Activated naive CD4-positive, alpha-beta T cell treated with anti-CD3 and anti-CD28 coated beads, Interleukin-2, amount 50 U/mL, for 24 hours (primary cell): ENCODE data around the gene AGPAT1.
"Not testable (repeated sequence)": the region's sequence is repeated elsewhere in the genome, so short reads cannot be mapped to it uniquely, and the experiment has no call there.

Experiments
- H3K27ac Mint-ChIP-seq: one replicate; pipeline ENCODE4 v1.8.0; 2021; ENCODE audit warnings: mild to moderate bottlenecking, mixed read lengths
- H3K27me3 Mint-ChIP-seq: one replicate; pipeline ENCODE4 v1.8.0; 2021; ENCODE audit warnings: mixed read lengths
- H3K36me3 Mint-ChIP-seq: one replicate; pipeline ENCODE4 v1.8.0; 2021; ENCODE audit warnings: mixed read lengths
- H3K4me1 Mint-ChIP-seq: one replicate; pipeline ENCODE4 v1.8.0; 2021; ENCODE audit warnings: mixed read lengths
- H3K4me3 Mint-ChIP-seq: one replicate; pipeline ENCODE4 v1.8.0; 2021; ENCODE audit warnings: mild to moderate bottlenecking, mixed read lengths
- H3K9me3 Mint-ChIP-seq: one replicate; pipeline ENCODE4 v1.8.0; 2021; ENCODE audit warnings: mixed read lengths

The AGPAT1 gene

DNA sequence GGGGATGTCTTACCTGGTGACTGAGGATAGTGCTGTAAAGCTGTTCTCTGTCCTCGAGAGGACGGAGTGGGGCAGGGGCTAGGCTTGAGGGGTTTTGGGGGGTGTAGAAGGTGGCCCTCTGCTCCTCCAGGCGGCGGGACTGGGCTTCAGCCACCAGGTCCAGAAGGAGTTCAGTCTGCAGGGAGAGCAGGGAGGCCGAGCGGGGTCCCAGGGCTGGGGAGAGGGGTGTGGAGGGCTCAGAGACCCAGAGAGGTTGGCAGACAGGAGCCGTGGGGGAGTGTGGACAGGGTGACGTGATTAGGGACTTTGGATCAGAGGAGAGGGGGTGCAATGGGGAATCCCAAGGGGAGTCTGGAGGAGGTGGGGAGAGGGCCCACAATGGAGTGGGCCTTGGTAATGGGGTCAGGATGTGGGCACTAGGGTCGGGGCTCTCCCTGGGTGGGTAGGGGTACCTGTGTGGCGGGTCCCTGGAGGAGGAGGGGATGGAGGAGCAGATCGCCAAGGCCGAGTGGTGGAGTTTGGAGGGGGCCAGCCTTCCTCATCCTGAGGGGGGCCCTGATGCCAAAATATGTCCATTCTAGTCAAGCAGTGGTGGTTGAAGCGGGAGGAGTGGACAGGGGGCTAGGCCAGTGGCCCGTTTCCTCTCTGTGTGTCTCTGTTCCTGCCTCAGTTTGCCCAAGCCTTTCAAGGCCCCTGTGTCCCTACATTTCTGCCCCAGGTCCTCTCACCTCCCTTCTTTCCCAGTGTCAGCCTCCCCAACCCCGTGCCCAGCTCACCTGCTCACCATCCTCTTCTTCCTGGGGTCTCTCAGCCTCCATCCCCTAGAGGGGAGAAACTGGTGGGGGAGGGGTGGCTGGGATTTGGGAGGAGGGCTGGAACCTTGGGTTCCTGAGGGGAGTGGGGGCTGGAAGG is 16.1 kb upstream of the AGPAT1 start:
- Mint-ChIP-seq H3K27me3 (no peaks in the 10 kb centered on the region), H3K9me3 (no peaks in the 10 kb centered on the region), H3K4me3 (peak overlapping the region; percentile 95), H3K27ac (peak overlapping the region; percentile 97), H3K4me1 (peaks cover 71% of the 10 kb centered on the region), H3K36me3 (peaks cover 10% of the 10 kb centered on the region)

- Mint-ChIP-seq H3K4me3 (peak overlapping the region; percentile 95), H3K9me3 (no peaks in the 10 kb centered on the region), H3K4me1 (peaks cover 71% of the 10 kb centered on the region), H3K36me3 (peaks cover 13% of the 10 kb centered on the region), H3K27ac (peak overlapping the region; percentile 97), H3K27me3 (no peaks in the 10 kb centered on the region)
Observed at GRCh38 chr6:32190911-32191677, 15.2 kb upstream of the AGPAT1 start.

GRCh38 chr6:32190054-32190851 is 14.4 kb upstream of the AGPAT1 start, which contains the start of gene PBX2:
TSS of gene PBX2 (minus strand) at chr6:32190202. CDS start at chr6:32189915, 287 bp downstream.
- H3K9me3 Mint-ChIP-seq, result no peaks in the 10 kb centered on the region
- H3K27me3 Mint-ChIP-seq, result no peaks in the 10 kb centered on the region
- H3K4me3 Mint-ChIP-seq, result peak within 1 kb of the TSS; percentile 95
- H3K4me1 Mint-ChIP-seq, result peaks cover 76% of the 10 kb centered on the region
- peaks cover 13% of the 10 kb centered on the region for H3K36me3 Mint-ChIP-seq
- peak within 1 kb of the TSS; percentile 97 for H3K27ac Mint-ChIP-seq

GRCh38 chr6:32189742-32190053 is 13.8 kb upstream of the AGPAT1 start:
- Mint-ChIP-seq H3K27me3 (no peaks in the 10 kb centered on the region), H3K36me3 (peaks cover 13% of the 10 kb centered on the region), H3K4me1 (peaks cover 71% of the 10 kb centered on the region), H3K9me3 (no peaks in the 10 kb centered on the region), H3K27ac (peak overlapping the region; percentile 78), H3K4me3 (peak overlapping the region; percentile 95)

DNA sequence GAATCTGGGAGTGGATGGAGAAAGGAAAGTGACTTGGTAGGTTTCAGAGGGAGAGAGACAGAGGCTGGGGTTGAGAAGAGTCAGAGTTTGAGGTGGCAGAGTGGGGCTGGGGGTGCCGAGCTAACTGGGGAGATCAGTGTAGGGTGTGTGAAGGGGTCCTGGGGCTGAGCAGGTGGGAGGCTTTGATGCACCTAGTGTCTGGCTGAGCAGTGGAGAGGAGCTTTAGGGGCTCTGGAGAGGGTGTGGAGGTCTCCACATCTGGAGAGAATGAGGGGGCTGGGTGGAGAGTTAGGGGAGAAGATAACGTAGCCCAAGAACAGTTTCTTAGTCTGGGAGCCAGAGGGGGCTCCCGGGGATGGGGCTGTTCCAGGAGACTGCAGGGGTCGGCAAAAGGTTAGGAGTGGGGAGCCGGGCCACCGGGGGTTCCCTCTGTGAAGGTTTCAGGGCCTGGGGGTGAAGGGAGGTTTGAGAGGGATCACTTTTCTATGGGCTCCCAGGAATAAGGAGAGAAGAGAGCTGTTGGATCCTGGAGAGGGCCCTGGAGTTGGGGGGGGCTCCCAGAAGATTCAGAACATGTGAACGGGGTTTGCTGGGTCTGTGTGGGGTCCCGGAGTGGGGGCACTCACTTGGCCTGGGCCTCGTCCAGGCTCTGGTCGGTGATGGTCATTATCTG is 13.3 kb upstream of the AGPAT1 start:
- no peaks in the 10 kb centered on the region for H3K27me3 Mint-ChIP-seq
- H3K27ac Mint-ChIP-seq, result peak overlapping the region; percentile 78
- H3K36me3 Mint-ChIP-seq, result peaks cover 13% of the 10 kb centered on the region
- no peaks in the 10 kb centered on the region for H3K9me3 Mint-ChIP-seq
- H3K4me3 Mint-ChIP-seq, result peak overlapping the region; percentile 84
- peaks cover 68% of the 10 kb centered on the region for H3K4me1 Mint-ChIP-seq

DNA sequence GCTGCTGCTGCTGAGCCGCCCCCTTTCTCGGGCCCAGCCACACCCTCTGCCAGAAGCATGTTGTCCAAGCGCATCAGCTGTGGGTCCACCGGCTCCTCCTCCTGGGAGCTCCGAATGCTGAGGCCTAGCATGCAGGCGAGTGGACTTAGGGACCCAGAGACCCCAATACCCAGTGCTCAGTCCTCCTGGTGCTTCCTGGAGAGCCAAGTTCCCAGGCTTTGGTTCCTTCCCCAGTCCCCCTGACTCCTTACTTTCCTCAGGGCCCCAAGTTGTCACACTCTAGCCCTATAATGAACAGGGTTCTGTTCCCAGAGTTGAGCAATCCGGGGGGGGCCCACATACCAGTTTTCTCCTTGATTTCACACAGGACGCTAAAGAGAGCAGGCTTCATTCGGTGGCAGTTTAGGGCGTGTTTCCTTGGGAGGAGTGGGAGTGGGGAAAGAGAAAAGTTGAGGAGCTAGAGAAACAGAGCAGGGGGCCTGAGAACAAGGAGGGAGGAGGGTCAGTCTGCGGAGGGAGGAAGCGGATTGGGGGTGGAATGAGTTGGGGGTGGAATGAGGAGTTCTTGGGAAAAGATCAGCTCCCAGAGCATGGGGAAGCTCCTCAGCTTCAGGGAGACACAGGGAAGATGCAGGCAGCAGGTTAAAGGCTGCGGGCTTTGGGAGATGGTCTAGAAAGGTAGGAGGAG is 12.6 kb upstream of the AGPAT1 start:
- peaks cover 63% of the 10 kb centered on the region for H3K4me1 Mint-ChIP-seq
- peak overlapping the region; percentile 78 for H3K27ac Mint-ChIP-seq
- peak overlapping the region; percentile 84 for H3K4me3 Mint-ChIP-seq
- H3K9me3 Mint-ChIP-seq, result no peaks in the 10 kb centered on the region
- no peaks in the 10 kb centered on the region for H3K27me3 Mint-ChIP-seq
- peaks cover 13% of the 10 kb centered on the region for H3K36me3 Mint-ChIP-seq

DNA sequence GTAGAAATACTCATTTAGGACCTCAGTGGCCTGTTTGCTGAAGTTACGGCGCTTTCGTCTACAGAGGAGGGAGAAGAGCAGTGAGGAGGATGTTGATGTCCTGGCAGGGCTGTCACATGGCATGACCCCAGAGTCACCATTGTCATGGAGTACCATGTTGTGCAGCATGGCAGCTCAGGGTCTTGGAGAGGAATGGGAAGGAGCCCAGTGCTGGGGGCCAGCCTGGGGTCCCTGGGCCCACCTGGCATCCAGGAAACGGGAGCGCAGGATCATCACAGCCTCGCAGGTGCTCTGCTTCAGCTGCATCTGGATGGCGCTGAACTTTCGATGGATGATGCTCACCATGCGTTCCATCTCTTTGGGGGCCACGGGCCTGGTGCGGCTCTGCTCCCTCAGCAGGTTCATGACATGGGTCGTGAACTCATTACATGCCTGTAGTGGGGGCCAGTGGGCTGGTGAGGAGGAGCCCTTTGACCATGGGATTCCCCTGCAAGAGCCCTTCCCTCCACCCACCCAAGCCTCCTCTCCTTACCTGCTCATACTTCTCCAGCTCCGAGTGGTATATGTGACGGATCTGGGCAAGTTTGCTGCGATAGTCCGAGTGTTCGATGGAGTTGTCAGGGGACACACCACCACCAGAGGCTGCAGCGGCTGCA is 12.0 kb upstream of the AGPAT1 start:
- H3K9me3 Mint-ChIP-seq, H3K27me3 Mint-ChIP-seq: not testable (repeated sequence)
- Mint-ChIP-seq H3K4me3 (peak overlapping the region; percentile 84), H3K27ac (peak overlapping the region; percentile 63), H3K36me3 (peaks cover 13% of the 10 kb centered on the region), H3K4me1 (peaks cover 63% of the 10 kb centered on the region)

DNA sequence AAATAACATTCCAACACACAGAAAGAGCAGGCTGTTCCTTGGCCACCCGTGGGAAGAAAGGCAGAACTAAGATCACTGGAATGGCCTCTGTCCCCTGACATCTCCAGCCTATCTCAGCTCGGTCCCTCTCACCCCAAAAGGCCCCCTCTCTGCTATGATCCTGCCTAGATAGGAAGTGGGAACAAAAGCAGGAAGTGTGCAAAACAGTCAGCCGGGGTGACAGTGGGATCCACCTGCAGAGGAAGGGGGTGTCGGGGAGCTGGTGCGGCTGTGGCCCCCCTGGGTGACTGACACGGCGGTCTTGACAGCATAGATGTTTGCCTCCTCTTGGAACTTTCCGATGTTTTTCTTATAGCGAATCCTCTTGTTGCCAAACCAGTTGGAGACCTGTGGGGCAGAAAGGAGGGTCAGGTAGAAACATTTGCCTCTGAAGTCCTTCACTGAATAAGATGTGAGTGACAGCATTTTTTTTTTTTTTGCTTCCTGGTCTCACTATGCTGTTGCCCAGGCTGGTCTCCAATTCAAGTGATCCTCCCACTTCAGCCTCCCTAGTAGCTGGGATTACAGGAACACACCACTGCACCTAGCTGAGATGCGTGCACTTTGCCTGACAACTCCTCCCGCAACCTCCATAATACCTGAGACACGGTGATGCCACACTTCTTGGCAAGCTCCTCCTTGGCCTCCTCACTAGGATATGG is 11.3 kb upstream of the AGPAT1 start:
- Mint-ChIP-seq H3K4me1 (peaks cover 64% of the 10 kb centered on the region), H3K9me3 (no peaks in the 10 kb centered on the region), H3K4me3 (peak overlapping the region; percentile 66), H3K27me3 (no peaks in the 10 kb centered on the region), H3K27ac (peak overlapping the region; percentile 63), H3K36me3 (peaks cover 13% of the 10 kb centered on the region)

DNA sequence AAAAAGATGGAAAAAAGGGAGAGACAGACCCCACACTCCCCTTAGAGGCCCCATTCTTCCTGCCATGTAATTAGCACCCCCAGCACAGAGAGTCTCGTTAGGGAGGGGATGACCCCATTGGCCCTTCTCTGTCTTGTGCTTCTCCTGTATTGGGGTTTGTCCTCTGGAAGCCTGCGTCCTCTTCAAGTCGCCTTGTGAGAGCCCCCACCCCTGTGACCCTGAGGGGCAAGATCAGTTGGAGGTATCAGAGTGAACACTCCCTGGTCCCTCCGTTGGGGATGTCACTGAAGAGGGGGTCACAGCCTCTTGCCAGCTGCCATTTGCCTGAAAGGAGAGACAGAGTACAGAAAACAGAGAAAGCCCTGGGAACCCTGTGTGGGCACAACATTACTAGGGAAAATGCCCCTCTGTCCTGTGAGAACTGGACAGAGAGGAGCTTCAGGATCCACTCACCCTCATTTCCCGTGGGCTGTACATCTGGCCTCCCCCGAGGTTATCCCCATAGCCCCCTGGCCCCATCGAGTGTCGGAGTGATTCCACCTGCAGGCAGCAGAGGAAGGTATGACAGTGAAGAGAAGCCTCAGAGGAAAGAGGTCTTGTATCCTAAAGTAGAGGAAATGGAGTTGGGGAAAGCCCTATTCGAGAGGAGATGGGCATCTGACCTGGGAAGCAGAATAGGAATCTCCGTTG is 10.4 kb upstream of the AGPAT1 start:
- not testable (repeated sequence) for H3K9me3 Mint-ChIP-seq, H3K27me3 Mint-ChIP-seq
- Mint-ChIP-seq H3K4me3 (peak overlapping the region; percentile 23), H3K27ac (peak overlapping the region; percentile 89), H3K4me1 (peaks cover 62% of the 10 kb centered on the region), H3K36me3 (peaks cover 11% of the 10 kb centered on the region)

DNA sequence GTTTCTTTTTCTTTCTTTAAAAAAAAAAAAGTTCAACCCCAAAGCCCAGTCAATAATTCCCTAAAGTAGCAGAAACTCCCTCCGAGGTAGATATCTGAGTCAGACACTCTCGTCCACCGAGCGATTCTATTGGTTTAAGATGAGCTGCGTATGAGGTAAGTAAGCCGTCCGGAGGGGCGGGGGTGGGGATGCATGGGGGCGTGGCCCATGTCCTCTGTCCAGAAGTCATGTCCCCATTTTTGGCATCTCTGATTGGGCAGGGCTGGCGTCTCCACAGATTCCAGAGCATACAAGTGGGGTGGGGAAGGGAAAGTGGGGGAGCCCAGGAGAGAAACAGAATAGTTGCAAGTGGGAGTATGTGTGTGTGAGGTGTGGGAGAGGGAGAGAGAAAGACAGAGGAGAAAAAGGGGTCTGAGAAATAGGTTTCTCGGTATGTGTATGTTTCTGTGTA is 9.8 kb upstream of the AGPAT1 start:
- peak overlapping the region; percentile 89 for H3K27ac Mint-ChIP-seq
- H3K4me3 Mint-ChIP-seq, result peak overlapping the region; percentile 23
- H3K36me3 Mint-ChIP-seq, result peaks cover 12% of the 10 kb centered on the region
- peaks cover 64% of the 10 kb centered on the region for H3K4me1 Mint-ChIP-seq
- not testable (repeated sequence) for H3K9me3 Mint-ChIP-seq, H3K27me3 Mint-ChIP-seq

GRCh38 chr6:32184084-32184640 is 8.3 kb upstream of the AGPAT1 start, which contains the start of gene AGER:
TSS of gene AGER (minus strand) at chr6:32184253. CDS start at chr6:32184222, 31 bp downstream.
- Mint-ChIP-seq H3K4me1 (peaks cover 77% of the 10 kb centered on the region), H3K36me3 (peaks cover 17% of the 10 kb centered on the region), H3K4me3 (no peak within 1 kb of the TSS), H3K9me3 (no peaks in the 10 kb centered on the region), H3K27me3 (no peaks in the 10 kb centered on the region), H3K27ac (peak within 1 kb of the TSS; percentile 24)

DNA sequence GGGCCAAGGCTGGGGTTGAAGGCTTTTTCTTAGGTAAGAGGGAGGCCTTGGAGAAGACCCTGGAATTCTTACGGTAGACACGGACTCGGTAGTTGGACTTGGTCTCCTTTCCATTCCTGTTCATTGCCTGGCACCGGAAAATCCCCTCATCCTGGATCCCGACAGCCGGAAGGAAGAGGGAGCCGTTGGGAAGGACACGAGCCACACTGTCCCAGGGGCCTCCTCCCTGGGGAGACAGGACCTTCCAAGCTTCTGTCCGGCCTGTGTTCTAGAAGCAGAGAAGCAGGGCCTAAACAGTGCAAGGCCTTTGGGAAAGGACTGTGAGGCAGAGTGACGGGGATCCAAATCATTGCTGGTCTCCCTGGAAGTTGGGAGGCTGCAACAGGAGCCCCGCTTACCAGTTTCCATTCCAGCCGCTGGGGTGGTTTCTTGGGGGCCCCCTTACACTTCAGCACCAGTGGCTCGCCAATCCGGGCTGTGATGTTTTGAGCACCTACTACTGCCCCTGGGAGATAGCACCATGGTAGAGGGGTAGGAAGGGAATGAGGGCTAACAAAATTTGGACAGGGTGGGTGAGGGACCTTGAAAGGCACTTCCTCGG is 7.7 kb upstream of the AGPAT1 start:
- H3K4me1 Mint-ChIP-seq, result peaks cover 77% of the 10 kb centered on the region

More for the DNA sequence above, 7.7 kb upstream of the AGPAT1 start:
- Mint-ChIP-seq H3K4me3 (no peak overlapping the region), H3K27ac (no peak overlapping the region), H3K9me3 (no peaks in the 10 kb centered on the region), H3K27me3 (no peaks in the 10 kb centered on the region), H3K36me3 (peaks cover 14% of the 10 kb centered on the region)
